ENCODE measurements around the gene AFMID. TPM values are rescaled to one million over a fixed set of nuclear protein-coding genes. Genes with fewer than 3 reads are reported as not detected.

Gene AFMID
- total and polyA plus RNA-seq, 2 experiments from 2014 or later: 38.0 to 47.5 TPM

DNA sequence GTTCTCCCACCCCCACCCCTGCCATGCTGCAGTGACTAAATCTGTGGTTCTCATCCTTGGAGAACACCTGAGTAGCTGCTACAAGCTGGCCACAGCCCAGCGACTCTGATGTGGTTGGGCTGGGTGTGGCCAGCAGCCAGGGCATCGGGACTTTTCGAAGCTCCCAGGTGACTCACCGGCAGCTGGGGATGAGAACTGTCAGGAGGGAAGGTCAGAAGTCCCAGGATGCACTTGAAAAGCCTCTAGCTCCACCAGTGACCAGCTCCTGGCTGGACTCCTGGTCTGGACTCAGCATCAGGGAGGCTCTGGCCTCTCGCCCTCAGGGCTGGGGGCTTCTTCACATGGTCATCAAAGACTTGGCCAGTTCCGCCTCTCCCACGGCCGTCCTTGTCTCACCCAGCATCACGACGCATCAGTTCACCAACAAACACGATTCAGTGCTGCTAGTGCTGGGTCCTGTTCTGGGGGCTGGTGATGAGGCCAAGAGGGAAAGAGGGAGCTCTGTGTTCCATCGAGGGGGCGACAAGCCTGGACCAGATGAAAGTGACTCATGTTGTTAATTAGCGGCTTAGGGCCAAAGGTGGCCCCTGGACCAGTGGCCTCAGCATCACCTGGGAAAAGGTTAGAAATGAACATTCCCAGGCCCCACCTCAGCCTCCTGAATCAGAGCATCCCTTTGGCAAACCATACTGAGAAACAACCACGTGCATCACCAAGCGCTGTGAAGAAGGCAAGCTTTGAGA is 44.9 kb upstream of the AFMID start:
- ATAC-seq: no peak
- no peak overlapping the region for H2AFZ ChIP-seq
- peaks cover 5% of the 10 kb centered on the region; the same call in 1 of the 2 replicates for H3K4me1 ChIP-seq (ENCODE audit: insufficient read depth)
- Mint-ChIP-seq H3K4me1 (peaks cover 7% of the 10 kb centered on the region; the same call in 2 of the 3 replicates), H3K27me3 (ENCODE audit: insufficient read depth, low read depth, poor library complexity) (peaks cover 6% of the 10 kb centered on the region), H3K9me3 (no peaks in the 10 kb centered on the region), H3K4me3 (no peak overlapping the region), H3K27ac (no peak overlapping the region), H3K36me3 (ENCODE audit: low read depth) (no peaks in the 10 kb centered on the region)
- 0 out of 2 replicates have a peak, but pooled peaks cover 3% of the 10 kb centered on the region for H3K27me3 ChIP-seq (ENCODE audit: insufficient read depth)
- no peak for DNase-seq (ENCODE audit: low spot score)
- 0 out of 2 replicates have a peak, but pooled peaks cover 8% of the 10 kb centered on the region for H3F3A ChIP-seq (replicated peaks; ENCODE audit: low read depth)
- no peak overlapping the region for H3K4me3 ChIP-seq
- TF ChIP-seq POLR2AphosphoS5 (IDR thresholded peaks at IDR 0.05; ENCODE audit: low read depth) (no peak), ZNF114 (CRISPR knock-in tag; IDR thresholded peaks at IDR 0.05) (no peak), EZH2phosphoT487 (IDR thresholded peaks at IDR 0.05; ENCODE audit: unreplicated experiment) (no peak), EZH2 (IDR thresholded peaks at IDR 0.05; ENCODE audit: low read depth, unreplicated experiment) (no peak), JUNB (IDR thresholded peaks at IDR 0.05; ENCODE audit: unreplicated experiment) (no peak), ZNF331 (CRISPR knock-in tag; IDR thresholded peaks at IDR 0.05; ENCODE audit: low read depth) (no peak), NANOG (IDR thresholded peaks at IDR 0.05; ENCODE audit: borderline replicate concordance) (no peak), STAT1 (IDR thresholded peaks at IDR 0.05; ENCODE audit: unreplicated experiment) (no peak), CREB1 (CRISPR knock-in tag; IDR thresholded peaks at IDR 0.05; ENCODE audit: low read depth) (no peak)
- TF ChIP-seq, protein P1, sequence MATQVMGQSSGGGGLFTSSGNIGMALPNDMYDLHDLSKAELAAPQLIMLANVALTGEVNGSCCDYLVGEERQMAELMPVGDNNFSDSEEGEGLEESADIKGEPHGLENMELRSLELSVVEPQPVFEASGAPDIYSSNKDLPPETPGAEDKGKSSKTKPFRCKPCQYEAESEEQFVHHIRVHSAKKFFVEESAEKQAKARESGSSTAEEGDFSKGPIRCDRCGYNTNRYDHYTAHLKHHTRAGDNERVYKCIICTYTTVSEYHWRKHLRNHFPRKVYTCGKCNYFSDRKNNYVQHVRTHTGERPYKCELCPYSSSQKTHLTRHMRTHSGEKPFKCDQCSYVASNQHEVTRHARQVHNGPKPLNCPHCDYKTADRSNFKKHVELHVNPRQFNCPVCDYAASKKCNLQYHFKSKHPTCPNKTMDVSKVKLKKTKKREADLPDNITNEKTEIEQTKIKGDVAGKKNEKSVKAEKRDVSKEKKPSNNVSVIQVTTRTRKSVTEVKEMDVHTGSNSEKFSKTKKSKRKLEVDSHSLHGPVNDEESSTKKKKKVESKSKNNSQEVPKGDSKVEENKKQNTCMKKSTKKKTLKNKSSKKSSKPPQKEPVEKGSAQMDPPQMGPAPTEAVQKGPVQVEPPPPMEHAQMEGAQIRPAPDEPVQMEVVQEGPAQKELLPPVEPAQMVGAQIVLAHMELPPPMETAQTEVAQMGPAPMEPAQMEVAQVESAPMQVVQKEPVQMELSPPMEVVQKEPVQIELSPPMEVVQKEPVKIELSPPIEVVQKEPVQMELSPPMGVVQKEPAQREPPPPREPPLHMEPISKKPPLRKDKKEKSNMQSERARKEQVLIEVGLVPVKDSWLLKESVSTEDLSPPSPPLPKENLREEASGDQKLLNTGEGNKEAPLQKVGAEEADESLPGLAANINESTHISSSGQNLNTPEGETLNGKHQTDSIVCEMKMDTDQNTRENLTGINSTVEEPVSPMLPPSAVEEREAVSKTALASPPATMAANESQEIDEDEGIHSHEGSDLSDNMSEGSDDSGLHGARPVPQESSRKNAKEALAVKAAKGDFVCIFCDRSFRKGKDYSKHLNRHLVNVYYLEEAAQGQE (IDR thresholded peaks at IDR 0.05; ENCODE audit: unreplicated experiment): no peak
- TF ChIP-seq, protein P2, sequence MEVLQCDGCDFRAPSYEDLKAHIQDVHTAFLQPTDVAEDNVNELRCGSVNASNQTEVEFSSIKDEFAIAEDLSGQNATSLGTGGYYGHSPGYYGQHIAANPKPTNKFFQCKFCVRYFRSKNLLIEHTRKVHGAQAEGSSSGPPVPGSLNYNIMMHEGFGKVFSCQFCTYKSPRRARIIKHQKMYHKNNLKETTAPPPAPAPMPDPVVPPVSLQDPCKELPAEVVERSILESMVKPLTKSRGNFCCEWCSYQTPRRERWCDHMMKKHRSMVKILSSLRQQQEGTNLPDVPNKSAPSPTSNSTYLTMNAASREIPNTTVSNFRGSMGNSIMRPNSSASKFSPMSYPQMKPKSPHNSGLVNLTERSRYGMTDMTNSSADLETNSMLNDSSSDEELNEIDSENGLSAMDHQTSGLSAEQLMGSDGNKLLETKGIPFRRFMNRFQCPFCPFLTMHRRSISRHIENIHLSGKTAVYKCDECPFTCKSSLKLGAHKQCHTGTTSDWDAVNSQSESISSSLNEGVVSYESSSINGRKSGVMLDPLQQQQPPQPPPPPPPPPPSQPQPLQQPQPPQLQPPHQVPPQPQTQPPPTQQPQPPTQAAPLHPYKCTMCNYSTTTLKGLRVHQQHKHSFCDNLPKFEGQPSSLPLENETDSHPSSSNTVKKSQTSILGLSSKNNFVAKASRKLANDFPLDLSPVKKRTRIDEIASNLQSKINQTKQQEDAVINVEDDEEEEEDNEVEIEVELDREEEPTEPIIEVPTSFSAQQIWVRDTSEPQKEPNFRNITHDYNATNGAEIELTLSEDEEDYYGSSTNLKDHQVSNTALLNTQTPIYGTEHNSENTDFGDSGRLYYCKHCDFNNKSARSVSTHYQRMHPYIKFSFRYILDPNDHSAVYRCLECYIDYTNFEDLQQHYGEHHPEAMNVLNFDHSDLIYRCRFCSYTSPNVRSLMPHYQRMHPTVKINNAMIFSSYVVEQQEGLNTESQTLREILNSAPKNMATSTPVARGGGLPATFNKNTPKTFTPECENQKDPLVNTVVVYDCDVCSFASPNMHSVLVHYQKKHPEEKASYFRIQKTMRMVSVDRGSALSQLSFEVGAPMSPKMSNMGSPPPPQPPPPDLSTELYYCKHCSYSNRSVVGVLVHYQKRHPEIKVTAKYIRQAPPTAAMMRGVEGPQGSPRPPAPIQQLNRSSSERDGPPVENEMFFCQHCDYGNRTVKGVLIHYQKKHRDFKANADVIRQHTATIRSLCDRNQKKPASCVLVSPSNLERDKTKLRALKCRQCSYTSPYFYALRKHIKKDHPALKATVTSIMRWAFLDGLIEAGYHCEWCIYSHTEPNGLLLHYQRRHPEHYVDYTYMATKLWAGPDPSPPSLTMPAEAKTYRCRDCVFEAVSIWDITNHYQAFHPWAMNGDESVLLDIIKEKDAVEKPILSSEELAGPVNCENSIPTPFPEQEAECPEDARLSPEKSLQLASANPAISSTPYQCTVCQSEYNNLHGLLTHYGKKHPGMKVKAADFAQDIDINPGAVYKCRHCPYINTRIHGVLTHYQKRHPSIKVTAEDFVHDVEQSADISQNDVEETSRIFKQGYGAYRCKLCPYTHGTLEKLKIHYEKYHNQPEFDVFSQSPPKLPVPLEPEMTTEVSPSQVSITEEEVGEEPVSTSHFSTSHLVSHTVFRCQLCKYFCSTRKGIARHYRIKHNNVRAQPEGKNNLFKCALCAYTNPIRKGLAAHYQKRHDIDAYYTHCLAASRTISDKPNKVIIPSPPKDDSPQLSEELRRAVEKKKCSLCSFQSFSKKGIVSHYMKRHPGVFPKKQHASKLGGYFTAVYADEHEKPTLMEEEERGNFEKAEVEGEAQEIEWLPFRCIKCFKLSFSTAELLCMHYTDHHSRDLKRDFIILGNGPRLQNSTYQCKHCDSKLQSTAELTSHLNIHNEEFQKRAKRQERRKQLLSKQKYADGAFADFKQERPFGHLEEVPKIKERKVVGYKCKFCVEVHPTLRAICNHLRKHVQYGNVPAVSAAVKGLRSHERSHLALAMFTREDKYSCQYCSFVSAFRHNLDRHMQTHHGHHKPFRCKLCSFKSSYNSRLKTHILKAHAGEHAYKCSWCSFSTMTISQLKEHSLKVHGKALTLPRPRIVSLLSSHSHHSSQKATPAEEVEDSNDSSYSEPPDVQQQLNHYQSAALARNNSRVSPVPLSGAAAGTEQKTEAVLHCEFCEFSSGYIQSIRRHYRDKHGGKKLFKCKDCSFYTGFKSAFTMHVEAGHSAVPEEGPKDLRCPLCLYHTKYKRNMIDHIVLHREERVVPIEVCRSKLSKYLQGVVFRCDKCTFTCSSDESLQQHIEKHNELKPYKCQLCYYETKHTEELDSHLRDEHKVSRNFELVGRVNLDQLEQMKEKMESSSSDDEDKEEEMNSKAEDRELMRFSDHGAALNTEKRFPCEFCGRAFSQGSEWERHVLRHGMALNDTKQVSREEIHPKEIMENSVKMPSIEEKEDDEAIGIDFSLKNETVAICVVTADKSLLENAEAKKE (CRISPR knock-in tag; IDR thresholded peaks at IDR 0.05): no peak
- TF ChIP-seq, protein P3, sequence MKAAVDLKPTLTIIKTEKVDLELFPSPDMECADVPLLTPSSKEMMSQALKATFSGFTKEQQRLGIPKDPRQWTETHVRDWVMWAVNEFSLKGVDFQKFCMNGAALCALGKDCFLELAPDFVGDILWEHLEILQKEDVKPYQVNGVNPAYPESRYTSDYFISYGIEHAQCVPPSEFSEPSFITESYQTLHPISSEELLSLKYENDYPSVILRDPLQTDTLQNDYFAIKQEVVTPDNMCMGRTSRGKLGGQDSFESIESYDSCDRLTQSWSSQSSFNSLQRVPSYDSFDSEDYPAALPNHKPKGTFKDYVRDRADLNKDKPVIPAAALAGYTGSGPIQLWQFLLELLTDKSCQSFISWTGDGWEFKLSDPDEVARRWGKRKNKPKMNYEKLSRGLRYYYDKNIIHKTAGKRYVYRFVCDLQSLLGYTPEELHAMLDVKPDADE (IDR thresholded peaks at IDR 0.05): no peak
- TF ChIP-seq, protein P4, sequence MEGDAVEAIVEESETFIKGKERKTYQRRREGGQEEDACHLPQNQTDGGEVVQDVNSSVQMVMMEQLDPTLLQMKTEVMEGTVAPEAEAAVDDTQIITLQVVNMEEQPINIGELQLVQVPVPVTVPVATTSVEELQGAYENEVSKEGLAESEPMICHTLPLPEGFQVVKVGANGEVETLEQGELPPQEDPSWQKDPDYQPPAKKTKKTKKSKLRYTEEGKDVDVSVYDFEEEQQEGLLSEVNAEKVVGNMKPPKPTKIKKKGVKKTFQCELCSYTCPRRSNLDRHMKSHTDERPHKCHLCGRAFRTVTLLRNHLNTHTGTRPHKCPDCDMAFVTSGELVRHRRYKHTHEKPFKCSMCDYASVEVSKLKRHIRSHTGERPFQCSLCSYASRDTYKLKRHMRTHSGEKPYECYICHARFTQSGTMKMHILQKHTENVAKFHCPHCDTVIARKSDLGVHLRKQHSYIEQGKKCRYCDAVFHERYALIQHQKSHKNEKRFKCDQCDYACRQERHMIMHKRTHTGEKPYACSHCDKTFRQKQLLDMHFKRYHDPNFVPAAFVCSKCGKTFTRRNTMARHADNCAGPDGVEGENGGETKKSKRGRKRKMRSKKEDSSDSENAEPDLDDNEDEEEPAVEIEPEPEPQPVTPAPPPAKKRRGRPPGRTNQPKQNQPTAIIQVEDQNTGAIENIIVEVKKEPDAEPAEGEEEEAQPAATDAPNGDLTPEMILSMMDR (conservative IDR thresholded peaks at IDR 0.05; ENCODE audit: low read depth in 2 of 2): no peak
- H3K36me3 ChIP-seq (ENCODE audit: insufficient read depth): no peaks in the 10 kb centered on the region
- H4K20me1 ChIP-seq (replicated peaks; ENCODE audit: insufficient read depth): no peaks in the 10 kb centered on the region
- H3K4me2 ChIP-seq: no peak overlapping the region
- no peaks in the 10 kb centered on the region for H3K9me2 ChIP-seq (ENCODE audit: insufficient read depth)
- no peaks in the 10 kb centered on the region for H3K79me2 ChIP-seq (replicated peaks; ENCODE audit: insufficient read depth)
- H3K27ac ChIP-seq (ENCODE audit: low read depth): no peak overlapping the region
